K562 (cell line): Measurements from ENCODE around the gene DTHD1. TPM values are rescaled to one million over a fixed set of nuclear protein-coding genes. Genes with fewer than 3 reads are reported as not detected.

ENCODE experiments used
- ATAC-seq: fragments of 200-7000 bp; cut with Tn5 transposase; 3 replicates; pipeline ENCODE4 v1.9.1; 2020; ENCODE audit warnings: moderate library complexity
- BruUV-seq: library from RNA; stranded (reverse); fragments of 400-500 nt; replicated peaks from 2 replicates; lab custom pipeline; 2021; lab: Mats Ljungman, UMichigan
- CTCF ChIA-PET: fragments of 300-600 bp; formaldehyde crosslinking; extraction: SDS; loops from one replicate; lab custom pipeline; 2021; ENCODE audit warnings: low intra/inter-chr PET ratio; lab: Yijun Ruan, JAX
- POLR2A ChIA-PET: fragments of 300-600, 350-650 bp; sonication (Branson Sonifier 250); formaldehyde crosslinking; extraction: SDS; loops from one replicate; lab custom pipeline; 2021; ENCODE audit warnings: antibody characterized with exemption, inconsistent platforms; lab: Yijun Ruan, JAX
- DNase-seq, 4 experiments: peaks; one replicate each; pipeline versions ENCODE4 v3.0.0 to v3.0.0-alpha.2; 2011 to 2018; ENCODE audit warnings: low spot score in 3 of 4, mixed read lengths in 3 of 4; ENCODE audit errors: extremely low read depth in 1 of 4
- FAIRE-seq: peaks from 2 replicates; lab custom pipeline; 2011; peaks lifted over from hg19 to GRCh38; lab: Jason Lieb, UNC
- H2AFZ ChIP-seq: 2 replicates; pipeline ENCODE4 v1.6.0; 2011; ENCODE audit warnings: low read depth, low read length, control low read depth, inconsistent platforms
- H3K27ac ChIP-seq: fragments of 200-600 bp; 3 replicates; pipeline ENCODE4 v1.8.0; 2011; ENCODE audit warnings: low read depth, mild to moderate bottlenecking, control low read depth, inconsistent platforms, low read length, moderate library complexity, mixed read lengths; ENCODE audit errors: extremely low read depth
- H3K27me3 ChIP-seq, 2 experiments: fragments of 300-600 bp in 1 of 2; 2 replicates in 1 of 2; 3 replicates in 1 of 2; pipeline versions ENCODE4 v1.6.0 to v1.8.0; 2011; ENCODE audit warnings: inconsistent platforms in 2 of 2, low read length in 2 of 2, mild to moderate bottlenecking in 1 of 2, mixed read lengths in 1 of 2, moderate library complexity in 1 of 2; ENCODE audit not compliant: control insufficient read depth in 2 of 2, insufficient read depth in 2 of 2
- H3K36me3 ChIP-seq: fragments of 300-600 bp; 3 replicates; pipeline ENCODE4 v1.8.0; 2011; ENCODE audit warnings: mild to moderate bottlenecking, low read length, inconsistent platforms; ENCODE audit not compliant: control insufficient read depth, insufficient read depth
- H3K4me1 ChIP-seq, 2 experiments: fragments of 200-600 bp in 1 of 2; replicated peaks in 1 of 2; 2 replicates in 1 of 2; 3 replicates in 1 of 2; pipeline versions ENCODE4 v1.5.1 to v1.8.0; 2011; ENCODE audit warnings: inconsistent platforms in 2 of 2, low read length in 2 of 2, mild to moderate bottlenecking in 1 of 2, mixed read lengths in 1 of 2, moderate library complexity in 1 of 2; ENCODE audit not compliant: control insufficient read depth in 2 of 2, insufficient read depth in 2 of 2
- H3K4me2 ChIP-seq: 2 replicates; pipeline ENCODE4 v1.6.1; 2011; ENCODE audit warnings: low read length, control low read depth, inconsistent platforms, mixed read lengths; ENCODE audit not compliant: insufficient read depth
- H3K4me3 ChIP-seq: fragments of 200-600 bp; sonication (generic), shearing (Covaris generic); 2 replicates; pipeline ENCODE4 v1.5.1; 2016; ENCODE audit warnings: control low read depth, inconsistent platforms
- H3K79me2 ChIP-seq: fragments of 200-600 bp; 3 replicates; pipeline ENCODE4 v1.8.0; 2011; ENCODE audit warnings: low read length, inconsistent platforms; ENCODE audit not compliant: control insufficient read depth, insufficient read depth
- H3K9ac ChIP-seq, 2 experiments: 2 replicates each; pipeline versions ENCODE4 v1.6.0 to v1.6.1; 2011; ENCODE audit warnings: low read depth in 2 of 2, low read length in 2 of 2, control low read depth in 1 of 2, inconsistent platforms in 1 of 2, mild to moderate bottlenecking in 1 of 2, mixed read lengths in 1 of 2; ENCODE audit not compliant: insufficient read depth in 1 of 2
- H3K9me1 ChIP-seq: one replicate; pipeline ENCODE4 v1.6.0; 2011; ENCODE audit warnings: inconsistent platforms, mild to moderate bottlenecking, low read length, moderate library complexity; ENCODE audit not compliant: control insufficient read depth, insufficient read depth
- H3K9me3 ChIP-seq: replicated peaks from 2 replicates; pipeline ENCODE4 v1.5.1; 2011; ENCODE audit warnings: low read depth, low read length, inconsistent platforms; ENCODE audit not compliant: control insufficient read depth, insufficient read depth
- H4K20me1 ChIP-seq: replicated peaks from 2 replicates; pipeline ENCODE4 v1.6.1; 2011; ENCODE audit warnings: low read length, inconsistent platforms, mixed read lengths; ENCODE audit not compliant: control insufficient read depth, insufficient read depth
- CCAR2 ChIP-seq: fragments of 200-400 bp; formaldehyde crosslinking; IDR thresholded peaks from 2 replicates; pipeline ENCODE4 v1.6.1; 2017; ENCODE audit warnings: mild to moderate bottlenecking, low read depth, low read length
- ETV1 ChIP-seq: fragments of 450-650 bp; conservative IDR thresholded peaks from 2 replicates; pipeline ENCODE4 v1.6.1; 2016; ENCODE audit warnings: missing genetic modification characterization, control low read depth, low read depth, missing compliant biosample characterization
- HDAC6 ChIP-seq: IDR thresholded peaks from 2 replicates; pipeline ENCODE4 v1.6.1; 2012; ENCODE audit warnings: low read depth, mild to moderate bottlenecking, control low read depth, inconsistent platforms, low read length, moderate library complexity
- HMG20A ChIP-seq: fragments of 450-650 bp; formaldehyde crosslinking; conservative IDR thresholded peaks from 2 replicates; pipeline ENCODE4 v1.4.0; 2020; ENCODE audit warnings: mild to moderate bottlenecking, mixed read lengths
- LARP7 ChIP-seq: fragments of 450-650 bp; IDR thresholded peaks from 2 replicates; pipeline ENCODE4 v1.6.1; 2016
- NR2C1 ChIP-seq, 2 experiments: fragments of 450-650 bp; IDR thresholded peaks; 2 replicates each; pipeline ENCODE4 v1.6.1; 2017; ENCODE audit warnings: mild to moderate bottlenecking in 2 of 2, antibody characterized with exemption in 1 of 2, inconsistent platforms in 1 of 2, missing compliant biosample characterization in 1 of 2, missing genetic modification characterization in 1 of 2
- RERE ChIP-seq: sonication (generic); formaldehyde crosslinking; IDR thresholded peaks from 2 replicates; pipeline ENCODE4 v1.8.0; 2023; ENCODE audit warnings: missing genetic modification reagents, mild to moderate bottlenecking, borderline replicate concordance
- SMAD3 ChIP-seq: fragments of 450-650 bp; formaldehyde crosslinking; conservative IDR thresholded peaks from 2 replicates; pipeline ENCODE4 v1.4.0; 2020; ENCODE audit warnings: mild to moderate bottlenecking
- YBX1 ChIP-seq: fragments of 450-650 bp; IDR thresholded peaks from 2 replicates; pipeline ENCODE4 v1.7.1; 2016; ENCODE audit warnings: mild to moderate bottlenecking
- ZFPM2 ChIP-seq: fragments of 250-450 bp; sonication (Bioruptor Pico); IDR thresholded peaks from 2 replicates; pipeline ENCODE4 v1.5.1; 2022; ENCODE audit warnings: mild to moderate bottlenecking
- ZNF263 ChIP-seq: sonication (generic); formaldehyde crosslinking; IDR thresholded peaks from 2 replicates; pipeline ENCODE4 v1.8.0; 2022; ENCODE audit warnings: mild to moderate bottlenecking, missing genetic modification reagents, borderline replicate concordance
- ZNF398 ChIP-seq: fragments of 250-450 bp; sonication (Bioruptor Pico); IDR thresholded peaks from 2 replicates; pipeline ENCODE4 v1.8.0; 2021; ENCODE audit warnings: moderate library complexity, mild to moderate bottlenecking, inconsistent platforms
- WGBS: fragments of 100-300 bp; shearing (Covaris generic); methylation state at CpG from one replicate; pipeline ENCODE4 v1.1.6; 2016; ENCODE audit warnings: low coverage, mixed read lengths; ENCODE audit not compliant: insufficient coverage; ENCODE audit errors: missing lambda C conversion rate; 5-methylcytosine and 5-hydroxymethylcytosine counted together
- in situ Hi-C: fragments of 300-500 bp; cut with MboI; formaldehyde crosslinking; loops from 4 replicates; pipeline ENCODE4 v1.15.0; 2018; ENCODE audit warnings: inconsistent platforms, mixed read lengths
- intact Hi-C: fragments of 100-400 bp; cut with micrococcal nuclease; formaldehyde crosslinking; loops from 2 replicates; pipeline ENCODE4 v1.14.2; 2022
- polyA plus RNA-seq, 8 experiments: library from polyadenylated mRNA; depleted of rRNA in 4 of 8; stranded (reverse) in 5 of 8; unstranded in 3 of 8; fragments of >200 nt; fragmentation: Nextera tagmentation in 2 of 8; fragmentation: Illumina TruSeq in 1 of 8; extraction: Ambion mirVana in 2 of 8; extraction: Trizol in 1 of 8; gene quantifications; 2 replicates each; pipeline versions ENCODE4 v1.2.1 to v1.2.3, GENCODE V29; 2011 to 2014; ENCODE audit warnings: inconsistent platforms in 1 of 8, missing spikeins in 1 of 8
- total RNA-seq, 7 experiments: library from RNA; depleted of rRNA in 6 of 7; stranded (reverse); fragments of >200 nt in 6 of 7; fragmentation: Illumina TruSeq in 2 of 7; extraction: Trizol in 2 of 7; gene quantifications; 2 replicates each; pipeline versions ENCODE4 v1.2.1 to v1.2.3, GENCODE V29; 2011 to 2021; ENCODE audit warnings: low replicate concordance in 1 of 7

DTHD1 gene
- total and polyA plus RNA-seq, 9 of the 15 experiments (the other 6 are each of a cell fraction or from before 2014, with no cell fraction given): not detected

- no peak overlapping the region for H3K9ac ChIP-seq
- TF ChIP-seq ZNF398 (CRISPR knock-in tag): no peak
- no peak for TF ChIP-seq HMG20A
- TF ChIP-seq NR2C1 (IDR thresholded peaks at IDR 0.05): no peak
- TF ChIP-seq NR2C1 (tag; IDR thresholded peaks at IDR 0.05): no peak
- TF ChIP-seq LARP7: no peak
- no peak for TF ChIP-seq SMAD3 (CRISPR knock-in tag)
- TF ChIP-seq YBX1: no peak
- TF ChIP-seq ZFPM2 (CRISPR knock-in tag): no peak
- TF ChIP-seq ZNF263 (CRISPR knock-in tag): no peak
- TF ChIP-seq CCAR2: no peak
- TF ChIP-seq RERE (CRISPR knock-in tag): no peak
- TF ChIP-seq ETV1 (tag): no peak
- no peak for TF ChIP-seq HDAC6
- in situ Hi-C loops: no loop called here
- no peak overlapping the region for H2AFZ ChIP-seq
- H3K27me3 ChIP-seq: no peaks in the 10 kb centered on the region
- no peak overlapping the region for H3K4me3 ChIP-seq
- no peaks in the 10 kb centered on the region for H3K9me1 ChIP-seq
- BruUV-seq: no TSS peak
- 0% methylated on average over 4 of the region's 4 CpGs for WGBS
- intact Hi-C loops: no loop called here
- H3K9me3 ChIP-seq: no peaks in the 10 kb centered on the region
- H4K20me1 ChIP-seq: no peaks in the 10 kb centered on the region
- H3K36me3 ChIP-seq: no peaks in the 10 kb centered on the region
- no peaks in the 10 kb centered on the region for H3K79me2 ChIP-seq
- no peak overlapping the region for H3K4me2 ChIP-seq
- H3K4me1 ChIP-seq: no peaks in the 10 kb centered on the region
- DNase-seq (no peak), ATAC-seq (no peak), FAIRE-seq (no peak)
- POLR2A ChIA-PET: no interaction called here
- CTCF ChIA-PET: no interaction called here
- H3K27ac ChIP-seq: no peak overlapping the region
Measured at GRCh38 chr4:36277533-36277932, 3.9 kb upstream of the DTHD1 start.
